ENCODE measurements around the gene ESR1.

- TF ChIP-seq CTCF (IDR thresholded peaks at IDR 0.05; ENCODE audit: insufficient read depth, low read depth, low read length) = no peak
- no peak for TF ChIP-seq EZH2 (IDR thresholded peaks at IDR 0.05; ENCODE audit: insufficient read depth, low read length)
Observed at GRCh38 chr6:152052061-152052460, 244.6 kb downstream of the ESR1 start.
